Sigmoid colon (tissue), 4 donors: Measurements from ENCODE around the gene TPK1.

Experiments used
- CTCF ChIP-seq, 4 experiments: fragments of 450-650 bp in 3 of 4; fragments of 200-600 bp in 1 of 4; IDR thresholded peaks; one replicate each; pipeline ENCODE4 v1.5.1; 2016 to 2019; ENCODE audit warnings: antibody characterized with exemption in 4 of 4, mild to moderate bottlenecking in 3 of 4, moderate library complexity in 2 of 4
- EP300 ChIP-seq, 4 donors: sonication (generic); formaldehyde crosslinking; IDR thresholded peaks; one replicate each; pipeline ENCODE4 v1.6.1; 2017; ENCODE audit warnings: antibody characterized with exemption in 4 of 4
- POLR2A ChIP-seq, 2 donors: fragments of 450-650 bp; IDR thresholded peaks; one replicate each; pipeline ENCODE4 v1.6.1; 2016; ENCODE audit warnings: antibody characterized with exemption in 2 of 2, mild to moderate bottlenecking in 2 of 2, moderate library complexity in 2 of 2
- POLR2AphosphoS5 ChIP-seq, 4 donors: sonication (generic); formaldehyde crosslinking; IDR thresholded peaks; one replicate each; pipeline ENCODE4 v1.6.1; 2017; ENCODE audit warnings: antibody characterized with exemption in 4 of 4

DNA sequence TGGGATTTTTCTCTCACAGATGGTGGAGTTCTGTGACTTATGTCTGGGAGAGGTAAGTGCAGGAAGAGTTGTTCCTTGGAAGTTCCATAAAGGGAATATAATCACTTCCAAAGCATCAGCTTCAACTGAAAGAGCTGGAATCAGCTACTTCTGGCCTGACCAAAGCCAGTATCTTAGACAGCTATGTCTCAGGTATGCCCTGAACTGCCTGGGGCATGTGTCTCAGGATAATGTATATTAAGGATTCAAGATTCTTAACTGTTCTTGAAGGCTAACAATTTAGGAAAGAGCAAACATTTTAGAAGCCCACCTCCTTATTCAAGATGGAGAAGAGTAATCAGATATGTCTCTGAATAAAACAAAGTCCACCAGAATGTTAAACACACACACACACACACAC lies 420.0 kb downstream of the TPK1 start:
- TF ChIP-seq CTCF (IDR thresholded peaks at IDR 0.05) (no peak), POLR2AphosphoS5 (IDR thresholded peaks at IDR 0.05) (no peak), POLR2A (IDR thresholded peaks at IDR 0.05) (no peak), EP300 (IDR thresholded peaks at IDR 0.05) (no peak)
